Heart left ventricle (tissue), 13 donors: ENCODE data around the gene PLXNA3.

Experiments
- POLR2A ChIP-seq, 2 donors: fragments of 450-650 bp; IDR thresholded peaks; one replicate each; pipeline ENCODE4 v1.6.1; 2017; ENCODE audit warnings: antibody characterized with exemption in 2 of 2, mild to moderate bottlenecking in 2 of 2, moderate library complexity in 2 of 2
- TF ChIP-seq, protein P1 (sequence below), 12 donors: fragments of 200-600 bp; sonication (generic) in 4 of 12; IDR thresholded peaks; one replicate each; pipeline versions ENCODE4 v1.5.0 to v1.8.0; 2018 to 2022; ENCODE audit warnings: antibody characterized with exemption in 12 of 12, mild to moderate bottlenecking in 5 of 12
- donor health status: ischemic (EF 13 %, LVEDD 7.1; RV severe dilation, severe dysfunction).
- donor health status: DM: no; HTN: yes; CAD: no.
- donor health status: DM: no; HTN: no; CAD: no.
- donor health status: ischemic (EF 25% LVEDD 6.9; RV normal size, moderate dysfunction).
- donor health status: ischemic (EF 25% LVEDD 5.7; RV mildly dilated, moderate dysfunction).
- donor health status: ischemic (EF 35%, LVEDD 5.7; RV mildly dilated, moderate dysfunction).
- donor health status: nonischemic (EF 11% LVEDD 7.7; RV severe dilation, severe dysfunction).
- donor health status: DM: yes; HTN: yes; CAD: no.
- donor health status: PGD.
- donor health status: ischemic (EF 29% LVEDD 5.4; RV normal size, mild dysfunction).
- donor health status: nonischemic (EF 23%, LVEDD 6.1; RV moderate dilation, normal function).

DNA sequence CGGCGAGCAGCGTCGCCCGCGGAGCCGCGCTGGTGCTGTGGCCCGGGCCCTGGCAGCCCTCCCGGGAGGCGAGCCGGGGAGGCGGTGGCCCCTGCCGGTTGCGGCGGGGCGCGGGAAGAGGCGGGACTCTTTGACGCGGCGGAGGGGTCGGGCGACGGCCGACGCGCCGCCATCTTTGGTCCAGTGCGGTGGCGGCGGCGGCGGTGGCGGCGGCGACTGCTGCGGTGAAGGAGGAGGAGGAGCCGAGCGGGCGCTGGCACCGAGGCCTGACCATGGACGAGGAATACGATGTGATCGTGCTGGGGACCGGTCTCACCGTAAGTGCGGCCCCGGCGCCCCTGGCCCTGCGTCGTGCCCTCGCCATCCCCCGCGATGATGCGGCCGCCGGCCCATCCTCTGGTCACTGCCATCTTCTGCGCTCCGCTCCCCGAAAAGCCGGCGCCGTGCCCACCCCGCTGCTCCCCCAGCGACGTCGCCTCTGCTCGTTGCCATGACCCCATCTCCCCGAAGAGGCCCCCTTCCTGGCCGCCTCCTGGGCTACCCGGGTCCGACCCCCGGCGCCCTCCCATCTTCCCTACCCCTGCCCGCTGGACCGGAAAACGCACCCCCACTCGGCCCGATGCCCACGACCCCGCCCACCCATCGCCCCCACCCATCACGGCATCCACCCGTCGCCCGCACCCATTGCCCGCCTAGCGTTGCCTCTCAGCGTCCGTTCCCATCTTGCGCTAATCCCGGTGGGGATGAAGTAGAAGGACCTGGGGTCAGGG lies 20.9 kb upstream of the PLXNA3 start, which contains the start of gene GDI1:
- TF ChIP-seq, protein P1, sequence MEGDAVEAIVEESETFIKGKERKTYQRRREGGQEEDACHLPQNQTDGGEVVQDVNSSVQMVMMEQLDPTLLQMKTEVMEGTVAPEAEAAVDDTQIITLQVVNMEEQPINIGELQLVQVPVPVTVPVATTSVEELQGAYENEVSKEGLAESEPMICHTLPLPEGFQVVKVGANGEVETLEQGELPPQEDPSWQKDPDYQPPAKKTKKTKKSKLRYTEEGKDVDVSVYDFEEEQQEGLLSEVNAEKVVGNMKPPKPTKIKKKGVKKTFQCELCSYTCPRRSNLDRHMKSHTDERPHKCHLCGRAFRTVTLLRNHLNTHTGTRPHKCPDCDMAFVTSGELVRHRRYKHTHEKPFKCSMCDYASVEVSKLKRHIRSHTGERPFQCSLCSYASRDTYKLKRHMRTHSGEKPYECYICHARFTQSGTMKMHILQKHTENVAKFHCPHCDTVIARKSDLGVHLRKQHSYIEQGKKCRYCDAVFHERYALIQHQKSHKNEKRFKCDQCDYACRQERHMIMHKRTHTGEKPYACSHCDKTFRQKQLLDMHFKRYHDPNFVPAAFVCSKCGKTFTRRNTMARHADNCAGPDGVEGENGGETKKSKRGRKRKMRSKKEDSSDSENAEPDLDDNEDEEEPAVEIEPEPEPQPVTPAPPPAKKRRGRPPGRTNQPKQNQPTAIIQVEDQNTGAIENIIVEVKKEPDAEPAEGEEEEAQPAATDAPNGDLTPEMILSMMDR (IDR thresholded peaks at IDR 0.05) = no peak
- peak in 1 of 2 donors; percentile 41 for TF ChIP-seq POLR2A (IDR thresholded peaks at IDR 0.05)
